HG02852 (cell line): ENCODE results near the gene CARD9.

Experiments
- ATAC-seq: cut with Tn5 transposase; IDR thresholded peaks from one replicate; pipeline ENCODE4 v1.9.1; 2021; ENCODE audit warnings: mild to moderate bottlenecking, moderate library complexity; ENCODE audit not compliant: unreplicated experiment

The CARD9 gene

DNA sequence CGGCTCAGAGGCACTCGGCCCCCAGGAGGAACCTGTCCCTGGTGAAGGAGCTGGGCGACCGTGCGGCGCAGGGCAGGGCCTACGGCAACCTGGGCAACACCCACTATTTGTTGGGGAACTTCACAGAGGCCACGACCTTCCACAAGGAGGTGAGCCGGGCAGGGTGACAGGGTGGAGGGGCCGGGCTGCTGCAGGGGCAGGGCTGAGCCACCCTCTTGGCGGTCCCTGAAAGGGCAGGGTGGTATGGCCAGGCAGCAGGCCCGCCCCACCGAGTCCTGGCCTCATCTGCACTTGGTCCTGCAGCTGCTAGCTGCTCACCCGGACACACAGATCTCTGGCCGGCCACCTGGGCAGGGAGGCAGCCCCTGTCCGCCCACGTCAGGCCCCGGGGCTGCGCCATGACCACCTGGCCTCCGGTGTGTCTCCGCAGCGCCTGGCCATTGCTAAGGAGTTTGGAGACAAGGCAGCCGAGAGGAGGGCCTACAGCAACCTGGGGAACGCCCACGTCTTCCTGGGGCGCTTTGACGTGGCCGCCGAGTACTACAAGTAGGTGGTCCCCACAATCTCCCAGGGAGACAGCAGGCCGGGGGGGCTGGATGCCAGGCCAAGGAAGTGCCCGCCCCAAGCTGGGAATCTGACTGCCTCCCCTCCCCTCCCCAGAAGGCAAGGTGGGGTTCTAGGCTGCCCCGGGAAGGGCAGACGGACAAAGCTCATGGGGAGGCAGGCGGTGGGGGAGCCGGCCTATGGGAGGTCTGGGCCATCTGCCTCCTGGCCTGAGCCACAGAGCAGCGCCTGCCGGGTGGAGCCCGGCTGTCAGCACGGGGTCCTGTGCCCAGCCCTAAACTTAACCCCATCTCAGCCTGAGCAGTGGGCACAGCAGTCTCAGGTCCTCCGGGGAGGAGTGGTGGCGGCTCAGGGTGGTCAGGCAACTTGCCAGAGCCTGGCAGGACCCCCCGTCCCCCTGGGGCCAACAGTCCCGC lies 35.8 kb downstream of the CARD9 start:
- ATAC-seq: no peak

DNA sequence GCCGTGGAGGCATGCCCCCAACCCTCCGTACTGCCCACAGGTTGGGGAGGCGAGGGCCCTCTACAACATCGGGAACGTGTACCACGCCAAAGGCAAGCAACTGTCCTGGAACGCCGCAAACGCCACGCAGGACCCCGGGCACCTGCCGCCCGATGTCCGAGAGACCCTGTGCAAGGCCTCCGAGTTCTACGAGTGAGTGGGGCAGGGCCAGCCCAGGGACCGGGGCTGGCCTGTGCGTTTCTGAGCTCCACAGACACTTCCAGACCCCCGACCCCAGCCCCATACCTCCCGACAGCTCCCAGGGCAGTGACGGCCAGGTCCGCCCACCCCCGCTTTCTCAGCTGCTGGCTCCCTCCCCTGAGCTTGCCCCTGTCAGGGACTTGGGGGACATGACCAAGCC lies 36.6 kb downstream of the CARD9 start:
- ATAC-seq: no peak

DNA sequence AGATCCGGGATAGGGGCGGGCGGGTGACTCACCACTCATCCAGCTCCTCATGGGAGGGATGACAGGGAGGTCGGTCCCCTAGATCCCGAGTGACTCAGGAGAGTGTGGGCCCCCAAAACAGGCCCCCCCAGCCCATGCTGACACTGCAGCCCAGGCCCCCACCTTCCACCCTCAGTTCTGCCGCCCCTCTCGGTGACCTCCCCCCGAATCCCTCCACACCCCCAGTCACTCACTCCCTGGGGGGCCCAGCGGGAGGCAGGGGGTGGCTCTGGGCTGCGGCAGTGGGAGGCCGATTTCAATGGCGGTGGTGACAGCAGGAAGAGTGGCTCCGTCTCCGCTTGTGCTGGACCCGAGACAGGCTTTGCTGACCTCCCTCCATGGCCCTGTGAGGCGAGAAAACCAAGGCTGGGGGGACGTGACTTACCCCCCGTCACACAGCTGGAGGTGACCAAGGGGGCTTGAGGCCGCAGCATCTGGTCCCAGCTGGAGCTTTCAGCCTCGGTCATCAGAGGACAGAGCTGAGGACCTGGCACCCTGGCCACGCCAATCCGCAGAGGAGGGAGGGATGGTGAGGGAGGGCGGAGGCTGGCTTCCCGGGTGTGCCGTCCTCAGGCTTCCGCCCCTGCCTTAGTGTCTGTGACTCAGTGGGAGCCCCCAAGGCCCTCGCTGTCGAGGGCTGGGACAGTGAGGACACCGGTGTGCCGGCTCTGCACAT lies 37.2 kb downstream of the CARD9 start:
- ATAC-seq: no peak

DNA sequence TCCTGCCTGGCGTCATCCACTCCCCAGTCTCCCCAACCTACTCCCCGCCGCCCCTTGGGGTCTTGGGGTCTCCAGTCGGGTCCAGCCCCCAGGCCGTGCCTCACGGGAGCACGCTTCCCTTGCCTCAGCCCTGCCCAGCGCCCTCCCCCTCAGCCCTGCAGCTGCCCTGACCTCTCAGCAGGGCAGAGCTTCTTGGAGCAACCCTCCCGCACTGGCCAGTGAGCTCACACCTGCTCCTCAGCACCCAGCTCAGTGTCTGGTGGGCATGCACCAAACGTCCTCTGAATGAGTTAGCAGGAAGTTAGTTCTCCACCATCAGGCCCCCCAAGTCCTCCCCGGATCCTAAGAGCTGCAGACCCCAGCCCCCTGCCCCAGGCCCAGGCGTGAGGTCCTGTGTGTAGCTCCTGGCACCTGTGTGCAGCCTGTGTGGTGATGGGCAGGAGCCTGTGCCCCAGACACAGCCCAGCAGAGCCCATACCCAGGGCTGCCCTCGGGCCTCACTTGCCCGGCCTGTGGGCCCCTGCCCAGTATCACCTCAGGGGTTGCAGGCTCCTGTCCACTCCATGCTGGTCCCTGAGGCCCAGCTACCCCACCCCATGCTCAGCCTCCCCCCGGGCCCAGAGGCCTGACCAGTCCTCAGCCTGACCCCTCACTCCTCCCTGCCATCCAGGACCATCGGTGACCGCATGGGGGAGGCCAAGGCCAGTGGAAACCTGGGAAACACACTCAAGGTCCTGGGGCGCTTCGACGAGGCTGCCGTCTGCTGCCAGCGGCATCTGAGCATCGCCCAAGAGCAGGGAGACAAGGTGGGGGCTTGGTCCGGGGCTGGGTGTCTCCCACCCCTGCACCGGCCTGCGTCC lies 37.9 kb downstream of the CARD9 start:
- no peak for ATAC-seq

DNA sequence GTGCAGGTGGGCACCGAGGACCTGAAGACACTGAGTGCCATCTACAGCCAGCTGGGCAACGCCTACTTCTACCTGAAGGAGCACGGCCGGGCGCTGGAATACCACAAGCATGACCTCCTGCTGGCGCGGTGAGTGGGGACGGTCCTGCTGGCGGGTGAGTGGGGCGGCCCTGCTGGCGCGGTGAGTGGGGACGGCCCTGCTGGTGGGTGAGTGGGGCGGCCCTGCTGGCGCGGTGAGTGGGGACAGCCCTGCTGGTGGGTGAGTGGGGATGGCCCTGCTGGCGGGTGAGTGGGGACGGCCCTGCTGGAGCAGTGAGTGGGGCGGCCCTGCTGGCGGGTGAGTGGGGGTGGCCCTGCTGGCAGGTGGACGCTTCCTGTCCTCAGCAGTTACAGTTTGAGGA lies 38.9 kb downstream of the CARD9 start:
- no peak for ATAC-seq

DNA sequence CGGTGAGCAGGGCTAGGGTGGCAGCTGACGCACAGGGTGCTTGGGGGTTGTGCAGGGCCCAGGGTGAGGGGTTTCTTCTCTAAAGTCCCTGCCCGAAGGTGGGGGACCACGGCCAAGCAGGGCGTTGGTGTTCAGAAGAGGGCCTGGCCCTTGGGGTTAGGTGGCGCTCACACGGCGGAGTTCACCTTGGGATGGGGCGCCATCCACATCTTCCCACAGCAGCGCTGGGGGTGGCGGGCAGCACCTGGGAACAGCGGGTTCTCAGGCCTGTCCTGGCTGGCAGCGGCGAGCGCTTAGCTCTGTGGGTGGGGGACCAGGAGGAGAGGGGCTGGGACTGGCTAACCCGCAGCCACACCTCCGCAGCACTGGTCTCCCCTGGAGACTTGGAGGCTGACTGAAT lies 40.0 kb downstream of the CARD9 start:
- no peak for ATAC-seq

DNA sequence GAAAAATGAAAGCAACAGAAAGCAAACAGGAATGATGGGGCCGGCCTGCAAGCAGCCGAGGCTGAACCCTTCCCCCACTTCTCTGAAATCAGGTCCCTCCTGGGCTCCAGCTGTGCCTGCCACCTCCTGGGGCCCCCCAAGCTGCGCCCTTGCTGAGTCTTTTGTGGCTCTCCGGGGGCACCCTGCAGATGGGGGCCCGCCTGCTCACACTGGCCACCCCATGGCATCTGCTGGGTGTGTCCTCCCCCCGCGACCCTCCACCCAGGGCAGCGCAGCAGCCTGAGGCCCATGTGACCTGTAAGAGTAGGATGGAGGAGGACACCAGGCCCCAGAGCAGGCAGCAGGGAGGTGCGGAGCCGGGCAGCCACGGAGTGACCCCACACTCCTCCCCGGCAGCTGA lies 40.4 kb downstream of the CARD9 start:
- no peak for ATAC-seq

DNA sequence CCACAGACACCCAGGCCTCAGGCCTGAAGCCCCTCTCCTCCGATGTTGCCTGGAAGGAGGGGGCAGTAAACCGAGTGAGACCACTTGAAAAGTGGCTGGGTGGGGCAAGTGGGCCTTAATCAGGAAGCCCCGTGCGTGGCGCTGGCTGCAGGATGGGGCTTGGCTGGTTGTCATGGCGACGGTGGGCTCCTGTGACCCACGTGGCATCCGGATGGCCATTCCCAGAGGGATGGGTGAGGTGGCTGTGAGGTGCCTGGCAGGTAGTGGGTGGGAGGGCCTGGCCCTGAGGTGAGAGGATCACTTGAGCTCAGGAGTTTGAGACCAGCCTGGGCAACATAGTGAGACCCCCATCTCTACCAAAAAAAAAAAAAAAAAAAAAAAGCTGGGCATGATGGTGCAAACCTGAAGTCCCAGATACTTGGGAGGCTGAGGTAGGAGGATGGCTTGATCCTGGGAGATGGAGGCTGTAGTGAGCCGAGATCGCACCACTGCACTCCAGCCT lies 40.9 kb downstream of the CARD9 start:
- ATAC-seq: no peak

DNA sequence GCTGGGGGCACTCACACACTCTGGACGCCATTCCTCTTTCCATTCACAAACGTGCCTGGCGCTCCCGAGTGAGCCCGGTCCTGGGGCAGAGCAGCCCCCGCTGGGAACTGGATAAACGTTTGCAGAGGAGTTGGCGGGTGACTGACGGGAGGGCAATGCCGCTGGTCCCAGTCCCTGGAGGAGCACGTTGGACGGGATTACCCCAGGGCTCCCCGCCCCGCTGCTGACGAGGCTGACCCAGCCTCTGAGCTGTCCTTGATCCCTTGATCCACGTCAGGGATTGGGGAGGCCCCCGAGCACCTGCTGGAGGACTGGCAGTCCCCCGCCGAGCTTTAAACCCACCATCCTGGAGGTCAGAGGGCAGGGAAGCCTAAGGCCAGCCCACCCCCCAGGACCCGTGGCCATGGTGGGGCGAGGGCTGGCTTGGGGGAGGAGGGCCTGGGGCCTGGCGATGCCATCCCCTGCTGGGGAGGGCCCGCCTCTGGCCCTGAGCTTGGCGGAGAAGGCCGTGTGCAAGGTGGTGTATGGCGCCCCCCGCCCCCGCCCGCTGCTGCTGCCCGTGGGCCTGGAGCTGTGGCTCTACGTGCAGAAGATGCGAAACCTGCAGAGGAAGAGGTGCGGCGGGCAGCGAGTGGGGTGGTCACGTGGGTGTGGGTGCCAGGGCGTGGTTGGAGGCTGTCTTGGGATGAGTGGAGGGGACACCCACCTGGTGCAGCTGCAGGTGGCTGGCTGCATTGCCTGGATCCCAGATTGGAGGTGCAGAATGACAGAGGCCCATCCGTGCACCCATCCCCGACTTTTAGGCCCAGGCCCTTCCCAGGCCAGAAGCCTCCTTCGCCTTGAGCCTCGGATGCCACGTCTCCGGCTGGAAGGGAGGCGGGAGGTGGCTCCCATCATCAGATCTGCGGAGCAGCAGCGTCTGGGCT lies 41.6 kb downstream of the CARD9 start:
- no peak for ATAC-seq

DNA sequence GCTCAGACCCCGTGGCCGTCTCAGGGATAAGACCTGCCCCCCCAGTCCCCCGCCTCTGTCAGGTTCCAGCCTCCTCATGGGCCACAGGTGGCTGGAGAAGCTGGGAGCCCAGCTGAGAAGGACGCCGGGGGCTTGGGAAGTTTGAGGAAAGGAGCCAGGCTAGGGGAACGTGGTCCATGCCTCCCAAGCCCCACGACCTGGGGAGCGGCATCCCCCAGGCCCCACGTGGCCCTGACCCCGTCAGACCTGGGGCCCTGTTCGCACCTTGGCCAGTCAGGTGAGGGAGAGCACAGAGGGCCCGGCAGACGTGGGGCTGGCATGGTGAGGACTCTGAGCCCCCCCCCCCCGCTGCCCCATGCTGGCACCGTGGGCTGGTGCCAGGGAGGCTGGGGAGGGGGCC lies 42.4 kb downstream of the CARD9 start:
- ATAC-seq: no peak

DNA sequence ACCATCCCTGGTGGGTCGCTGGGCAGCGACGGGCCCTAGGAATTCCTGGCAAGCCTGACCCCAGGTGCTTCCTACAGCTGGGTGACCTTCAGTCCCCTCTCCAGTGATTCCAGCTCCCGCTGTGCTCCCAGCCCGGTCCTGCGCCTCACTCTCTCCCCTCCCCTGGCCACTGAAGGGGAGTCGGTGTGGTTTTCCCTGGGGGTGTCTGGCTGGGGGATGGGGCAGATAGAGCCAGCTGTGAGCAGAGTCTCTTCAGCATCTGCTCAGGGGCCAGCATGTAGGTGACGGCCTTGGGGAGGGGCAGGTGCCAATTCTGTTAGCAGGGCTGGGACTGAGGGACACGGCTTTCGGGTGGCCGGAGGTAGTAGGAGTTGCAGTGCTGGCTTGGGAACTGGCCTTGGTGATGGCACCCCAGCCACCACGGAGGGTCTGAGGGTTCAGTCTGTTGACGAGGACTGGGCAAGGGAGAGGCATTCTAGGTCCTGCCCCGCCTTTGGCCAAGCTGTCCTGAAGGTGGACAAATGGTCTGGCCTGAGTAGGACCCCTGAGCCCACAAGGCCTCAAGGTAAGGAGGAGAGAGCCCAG lies 43.0 kb downstream of the CARD9 start:
- no peak for ATAC-seq

DNA sequence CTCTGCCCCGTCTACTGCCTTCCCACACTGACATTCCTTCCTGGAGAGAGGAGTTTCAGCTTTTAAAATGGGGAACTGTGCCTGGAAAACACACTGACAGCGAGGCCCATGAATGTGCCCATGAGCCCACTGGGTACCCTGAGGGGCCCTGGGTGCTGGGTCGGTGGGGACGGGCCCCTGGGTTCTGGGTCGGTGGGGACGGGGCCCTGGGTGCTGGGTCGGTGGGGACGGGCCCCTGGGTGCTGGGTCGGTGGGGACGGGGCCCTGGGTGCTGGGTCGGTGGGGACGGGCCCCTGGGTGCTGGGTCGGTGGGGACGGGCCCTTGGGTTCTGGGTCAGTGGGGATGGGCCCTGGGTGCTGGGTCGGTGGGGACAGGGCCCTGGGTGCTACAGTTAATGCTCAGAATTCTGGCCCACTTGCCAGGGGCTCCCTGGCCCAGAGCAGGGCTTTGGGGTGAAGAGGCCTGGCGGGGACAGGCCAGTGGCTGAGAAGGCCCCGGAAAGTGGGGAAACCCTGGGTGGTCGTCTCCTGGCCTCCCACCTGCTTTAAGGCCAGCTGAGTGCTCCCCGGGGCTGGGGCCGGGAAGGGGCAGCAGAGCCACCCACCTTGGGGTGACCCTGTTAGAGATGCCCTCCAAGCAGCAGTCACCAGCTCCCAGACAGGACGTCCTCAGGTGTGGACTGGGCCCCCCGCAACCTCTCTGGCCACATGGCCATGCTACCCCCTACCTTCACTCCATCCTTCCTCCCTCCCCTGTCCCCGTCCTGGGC lies 43.6 kb downstream of the CARD9 start:
- no peak for ATAC-seq

DNA sequence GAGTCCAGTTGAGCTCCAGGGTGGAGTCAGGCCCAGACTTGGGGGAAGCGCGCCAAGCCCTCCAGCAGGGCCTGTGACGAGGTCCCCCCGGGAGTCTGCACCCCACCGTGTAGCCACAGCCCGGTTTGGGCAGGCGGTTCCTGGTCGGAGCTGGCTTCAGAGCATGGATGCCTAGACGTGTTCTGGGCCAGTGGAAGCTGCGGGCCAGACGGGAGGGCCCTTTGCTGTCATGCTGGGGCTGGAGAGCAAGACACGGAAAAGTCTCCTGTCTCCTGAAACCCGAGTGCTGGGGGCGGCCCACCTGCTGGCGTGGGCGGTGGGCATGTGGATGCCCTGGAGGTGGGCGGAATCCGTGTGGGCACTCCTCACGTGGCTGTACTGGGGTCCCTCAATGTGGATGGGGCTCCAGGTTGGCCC lies 44.2 kb downstream of the CARD9 start:
- no peak for ATAC-seq

DNA sequence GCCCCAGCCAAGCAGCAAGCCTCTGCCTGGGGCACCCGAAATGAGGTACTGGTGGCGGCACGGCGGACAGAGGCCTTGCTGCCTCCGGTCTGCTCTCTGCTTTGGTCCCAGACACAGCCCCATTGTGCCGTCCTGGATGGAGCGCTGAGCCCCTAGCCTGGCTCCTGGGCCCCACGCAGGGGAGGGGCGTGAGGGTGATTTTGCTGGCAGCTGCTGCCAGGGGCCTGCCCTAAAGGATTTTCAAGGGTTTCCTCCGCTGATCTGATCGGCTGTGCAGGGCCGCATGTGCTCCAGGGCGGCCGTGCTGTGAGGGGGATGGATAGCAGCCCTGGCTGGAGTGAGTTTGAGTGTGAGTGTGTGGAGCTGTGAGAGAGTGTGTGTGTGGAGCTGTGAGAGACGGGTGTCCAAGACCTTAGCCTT lies 44.8 kb downstream of the CARD9 start:
- ATAC-seq: no peak

DNA sequence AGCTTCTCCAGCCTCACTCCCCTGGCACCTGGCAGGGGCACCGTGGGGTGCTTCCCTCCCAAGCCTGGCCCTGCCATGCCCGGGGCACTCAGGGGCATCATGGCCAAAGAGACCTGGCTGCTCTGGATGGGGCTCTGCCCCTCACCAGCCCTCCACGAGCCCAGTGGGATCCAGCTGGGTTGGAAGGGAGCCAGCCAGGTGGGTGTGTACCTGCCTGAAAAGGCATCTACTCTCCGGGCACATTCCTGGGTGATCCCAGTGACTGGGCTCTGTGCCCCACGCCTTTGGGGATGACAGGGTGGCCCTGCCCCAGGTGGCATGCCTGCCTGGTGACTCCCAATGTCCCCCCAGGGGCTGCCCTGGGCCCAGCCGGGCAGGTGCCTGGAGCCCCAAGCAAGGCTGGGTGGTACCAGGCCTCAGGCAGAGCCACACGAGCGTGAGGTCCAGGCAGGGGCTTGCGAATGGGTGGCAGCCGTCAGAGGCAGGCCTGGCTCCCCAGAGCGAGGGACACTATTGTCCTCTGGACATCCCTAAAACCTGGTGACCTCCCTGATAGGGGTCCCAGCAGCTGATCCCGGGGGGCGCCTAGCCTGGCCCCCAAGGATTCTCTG lies 45.4 kb downstream of the CARD9 start:
- ATAC-seq: no peak

DNA sequence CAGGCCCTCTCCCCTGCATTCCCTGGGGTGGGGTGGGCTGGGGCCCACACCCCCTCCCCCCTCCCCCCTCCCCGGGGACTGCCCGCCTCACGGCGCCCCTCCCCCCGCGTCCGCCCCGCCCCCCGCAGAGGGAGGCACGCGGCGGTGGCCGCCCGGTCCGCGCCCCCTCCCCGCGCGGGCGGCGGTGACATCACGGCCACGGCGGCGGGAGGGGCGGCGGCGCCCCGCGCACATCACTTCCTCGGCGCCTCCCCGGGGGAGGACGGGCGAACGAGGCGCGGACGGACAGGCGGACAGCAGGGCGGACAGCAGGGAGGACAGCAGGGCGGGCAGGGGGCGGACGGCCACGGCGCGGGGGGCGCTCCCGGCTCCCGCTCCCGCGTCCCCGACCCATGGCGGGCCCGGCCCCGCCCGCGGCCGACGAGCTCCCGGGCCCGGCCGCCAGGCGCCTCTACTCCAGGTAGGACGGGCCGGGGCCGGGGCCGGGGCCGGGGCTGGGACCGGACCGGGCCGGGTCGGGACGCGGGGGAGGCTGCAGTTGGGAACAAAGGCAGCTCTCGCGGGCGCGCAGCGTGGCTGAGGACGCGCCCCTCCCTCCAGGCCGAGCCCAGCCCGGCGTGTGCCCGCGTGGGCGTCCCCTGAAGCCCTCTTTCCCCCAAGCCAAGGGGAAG lies 46.0 kb downstream of the CARD9 start, which contains the start of gene GPSM1:
TSS of gene GPSM1 (plus strand) at position 236 of the 671 bp plus-strand sequence. CDS start at position 393, 157 bp downstream.
- no peak for ATAC-seq

DNA sequence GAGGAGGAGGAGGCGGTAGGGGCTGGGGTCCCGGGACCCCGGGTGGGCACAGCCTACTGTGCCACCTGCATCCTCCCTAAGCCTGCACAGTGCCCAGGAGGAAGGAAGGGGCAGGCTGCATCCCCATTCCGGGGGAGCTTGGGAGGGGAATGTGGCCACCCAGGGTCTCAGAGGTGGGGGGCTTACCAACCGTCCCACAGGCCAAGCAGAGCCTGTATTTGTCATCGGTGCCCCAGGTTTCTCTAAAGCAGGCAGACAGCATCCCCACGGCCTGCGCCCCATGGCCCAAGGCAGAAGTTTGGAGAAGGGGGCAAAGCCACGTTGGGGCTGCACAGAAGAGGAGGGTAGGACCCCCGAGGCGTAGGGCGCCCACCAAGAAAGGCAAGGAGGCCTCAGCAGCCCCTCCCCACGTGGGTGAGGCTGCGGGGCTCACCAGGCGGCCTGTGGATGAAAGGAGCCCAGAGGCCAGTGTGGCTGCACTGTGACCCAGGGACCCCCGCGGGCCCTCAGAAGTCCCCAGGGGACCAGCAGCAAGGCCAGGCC lies 46.6 kb downstream of the CARD9 start:
- no peak for ATAC-seq
